Breast epithelium (tissue), 4 donors: ENCODE measurements around the gene OAF. TPM values are rescaled to one million over a fixed set of nuclear protein-coding genes. Genes with fewer than 3 reads are reported as not detected.
A peak's percentile ranks its signal among the peaks of the same experiment; 100 is the strongest.
"Not testable (repeated sequence)": the region's sequence is repeated elsewhere in the genome, so short reads cannot be mapped to it uniquely, and the experiment has no call there.

Experiments
- DNase-seq, 2 donors: peaks; one replicate each; pipeline ENCODE4 v3.0.0-alpha.2; 2019; ENCODE audit warnings: low spot score in 2 of 2
- H3K27ac ChIP-seq, 2 donors: fragments of 200-600 bp; sonication (generic) in 1 of 2; one replicate each; pipeline ENCODE4 v1.5.1; 2016 to 2019; ENCODE audit warnings: mild to moderate bottlenecking in 1 of 2
- H3K27me3 ChIP-seq, 2 donors: fragments of 200-600 bp; sonication (generic) in 1 of 2; one replicate each; pipeline versions ENCODE4 v1.5.1 to v1.6.0; 2017 to 2019; ENCODE audit warnings: control low read depth in 1 of 2, mild to moderate bottlenecking in 1 of 2
- H3K36me3 ChIP-seq: fragments of 200-600 bp; one replicate; pipeline ENCODE4 v1.5.1; 2019
- H3K4me1 ChIP-seq, 2 donors: fragments of 200-600 bp; sonication (generic); one replicate each; pipeline ENCODE4 v1.5.1; 2016 to 2019; ENCODE audit warnings: control low read depth in 1 of 2
- H3K4me3 ChIP-seq, 3 donors: fragments of 200-600 bp; sonication (generic); 1 replicate in 2 of 3; 2 replicates in 1 of 3; pipeline ENCODE4 v1.5.1; 2016 to 2019; ENCODE audit warnings: mild to moderate bottlenecking in 3 of 3, moderate library complexity in 2 of 3
- H3K9me3 ChIP-seq, 2 donors: fragments of 200-600 bp; sonication (generic) in 1 of 2; one replicate each; pipeline ENCODE4 v1.5.1; 2016 to 2019; ENCODE audit warnings: control low read depth in 1 of 2
- CTCF ChIP-seq, 3 donors: fragments of 450-650 bp; IDR thresholded peaks; one replicate each; pipeline ENCODE4 v1.5.1; 2016 to 2017; ENCODE audit warnings: antibody characterized with exemption in 3 of 3, mild to moderate bottlenecking in 3 of 3, moderate library complexity in 3 of 3
- POLR2A ChIP-seq: fragments of 450-650 bp; IDR thresholded peaks from one replicate; pipeline ENCODE4 v1.6.1; 2016; ENCODE audit warnings: antibody characterized with exemption, mild to moderate bottlenecking, moderate library complexity
- POLR2AphosphoS5 ChIP-seq, 3 donors: sonication (generic); formaldehyde crosslinking; IDR thresholded peaks; one replicate each; pipeline ENCODE4 v1.6.1; 2017; ENCODE audit warnings: antibody characterized with exemption in 3 of 3
- intact Hi-C: fragments of 100-400 bp; cut with DNase I; formaldehyde crosslinking; loops from one replicate; pipeline ENCODE4 v1.15.1; 2023; ENCODE audit warnings: low total_unique reads
- total RNA-seq, 3 donors: library from RNA; depleted of rRNA; stranded (reverse); fragments of >200 nt; gene quantifications; one replicate each; pipeline ENCODE4 v1.1.0, GENCODE V29; 2016

The OAF gene
- total RNA-seq, 3 donors from 2014 or later: 19.8 to 35.1 (median 33.3) TPM

GRCh38 chr11:120173807-120174206 is 37.0 kb upstream of the OAF start:
- Histone ChIP-seq H3K27ac (peak overlapping the region in 1 of 2 donors; percentile 32), H3K9me3 (no peaks in the 10 kb centered on the region), H3K36me3 (no peaks in the 10 kb centered on the region), H3K4me3 (no peak overlapping the region), H3K27me3 (no peaks in the 10 kb centered on the region), H3K4me1 (peaks cover 0 to 2% of the 10 kb centered on the region in 2 donors)
- TF ChIP-seq POLR2AphosphoS5 (IDR thresholded peaks at IDR 0.05) (no peak), CTCF (IDR thresholded peaks at IDR 0.05) (no peak), POLR2A (no peak)
- no peak for DNase-seq
- intact Hi-C loops: no loop called here

- Histone ChIP-seq H3K27ac (no peak overlapping the region), H3K27me3 (no peaks in the 10 kb centered on the region), H3K4me1 (peaks cover 0 to 3% of the 10 kb centered on the region in 2 donors), H3K4me3 (no peak overlapping the region), H3K36me3 (no peaks in the 10 kb centered on the region), H3K9me3 (no peaks in the 10 kb centered on the region)
- DNase-seq: no peak
- intact Hi-C loops: no loop called here
- TF ChIP-seq POLR2A: no peak
- no peak for TF ChIP-seq POLR2AphosphoS5 (IDR thresholded peaks at IDR 0.05)
- TF ChIP-seq CTCF (IDR thresholded peaks at IDR 0.05): no peak
Observed at GRCh38 chr11:120174866-120175265, 36.0 kb upstream of the OAF start.

GRCh38 chr11:120178561-120179056 is 32.2 kb upstream of the OAF start:
- peak in 1 of 2 donors; percentile 5 for DNase-seq
- Histone ChIP-seq H3K4me3 (no peak overlapping the region), H3K27ac (peak overlapping the region; percentile 33 to 96), H3K4me1 (peaks cover 0 to 3% of the 10 kb centered on the region in 2 donors), H3K27me3 (no peaks in the 10 kb centered on the region), H3K9me3 (no peaks in the 10 kb centered on the region), H3K36me3 (no peaks in the 10 kb centered on the region)
- intact Hi-C loops: no loop called here
- TF ChIP-seq POLR2A: no peak
- no peak for TF ChIP-seq CTCF (IDR thresholded peaks at IDR 0.05)
- TF ChIP-seq POLR2AphosphoS5 (IDR thresholded peaks at IDR 0.05): no peak

- H3K4me3 ChIP-seq: no peak overlapping the region
- intact Hi-C loops: no loop called here
- H3K9me3 ChIP-seq: no peaks in the 10 kb centered on the region
- TF ChIP-seq POLR2A (no peak), CTCF (IDR thresholded peaks at IDR 0.05) (no peak), POLR2AphosphoS5 (IDR thresholded peaks at IDR 0.05) (no peak)
- no peaks in the 10 kb centered on the region for H3K36me3 ChIP-seq
- DNase-seq: peak in 1 of 2 donors; percentile 14
- peak overlapping the region; percentile 33 to 96 for H3K27ac ChIP-seq
- H3K4me1 ChIP-seq: peaks cover 0 to 3% of the 10 kb centered on the region in 2 donors
- H3K27me3 ChIP-seq: no peaks in the 10 kb centered on the region
Observed at GRCh38 chr11:120179057-120179672, 31.7 kb upstream of the OAF start.

- not testable (repeated sequence) for H3K9me3 ChIP-seq, H3K4me3 ChIP-seq, H3K36me3 ChIP-seq, H3K27me3 ChIP-seq, H3K4me1 ChIP-seq
- DNase-seq: peak in 1 of 2 donors; percentile 13
- peak overlapping the region; percentile 50 to 96 for H3K27ac ChIP-seq
- intact Hi-C loops: loop anchor here (5.0 kb wide), 1 partner anchor 37 kb away; no protein-coding TSS in a partner anchor
Observed at GRCh38 chr11:120180063-120180462, 30.8 kb upstream of the OAF start.
